ENCODE measurements around the gene ABLIM3.

GRCh38 chr5:149135536-149136201, 5.6 kb upstream of the ABLIM3 start:
- TF ChIP-seq CTCF (IDR thresholded peaks at IDR 0.05) (no peak), POLR2A (IDR thresholded peaks at IDR 0.05) (no peak), POLR2AphosphoS5 (IDR thresholded peaks at IDR 0.05) (peak; percentile 43), EP300 (IDR thresholded peaks at IDR 0.05) (no peak)

Data from gastroesophageal sphincter (tissue), 3 donors.